GM10266 (cell line): ENCODE data around the gene NINJ2.

ENCODE experiments used
- DNase-seq: peaks from one replicate; pipeline ENCODE4 v3.0.0; 2012; ENCODE audit errors: extremely low spot score
- TF ChIP-seq, protein P1 (sequence below): IDR thresholded peaks from 2 replicates; pipeline ENCODE4 v1.5.1; 2012; ENCODE audit warnings: mild to moderate bottlenecking, low read depth; ENCODE audit not compliant: control insufficient read depth, insufficient read depth; ENCODE audit errors: missing control alignments

The NINJ2 gene

DNA sequence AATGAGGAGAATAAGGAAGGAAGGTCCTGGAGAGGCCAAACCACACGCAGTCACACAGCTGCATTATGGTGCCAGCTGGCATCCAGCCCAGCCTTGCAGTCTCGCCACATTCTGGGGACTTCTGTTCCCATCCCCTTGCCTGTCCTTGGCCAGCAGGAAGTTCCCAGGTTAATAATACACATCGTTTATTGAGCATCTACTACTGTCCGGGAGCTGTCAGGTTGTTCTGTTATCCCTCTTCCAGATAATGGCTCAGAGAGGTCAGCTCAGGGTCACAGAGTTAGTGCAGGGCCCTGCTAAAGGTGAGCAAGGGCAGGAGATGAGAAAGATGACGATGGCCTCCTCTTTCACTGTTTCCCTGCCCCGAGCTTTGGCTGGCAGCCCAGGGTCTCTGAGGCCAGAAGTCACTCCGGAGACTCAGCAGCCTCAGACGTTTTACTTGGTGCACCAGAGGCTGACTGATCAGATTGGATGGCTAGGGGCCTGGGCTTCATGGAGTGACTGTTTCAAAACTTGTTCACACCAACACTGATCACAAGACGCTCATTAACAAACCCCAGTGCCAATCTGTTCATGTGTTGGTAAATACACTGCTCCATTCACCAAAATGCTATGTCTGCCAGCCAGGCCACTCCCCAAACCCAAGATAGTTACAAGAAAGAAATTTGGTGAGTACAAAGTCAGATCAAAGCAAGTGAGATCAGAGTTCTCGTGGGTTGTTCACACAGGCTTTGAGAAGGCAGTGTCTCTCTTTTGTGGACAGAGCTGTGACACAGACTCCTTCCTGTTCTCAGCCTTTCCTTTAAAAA, 124.3 kb downstream of the NINJ2 start:
- no peak for DNase-seq
- TF ChIP-seq, protein P1, sequence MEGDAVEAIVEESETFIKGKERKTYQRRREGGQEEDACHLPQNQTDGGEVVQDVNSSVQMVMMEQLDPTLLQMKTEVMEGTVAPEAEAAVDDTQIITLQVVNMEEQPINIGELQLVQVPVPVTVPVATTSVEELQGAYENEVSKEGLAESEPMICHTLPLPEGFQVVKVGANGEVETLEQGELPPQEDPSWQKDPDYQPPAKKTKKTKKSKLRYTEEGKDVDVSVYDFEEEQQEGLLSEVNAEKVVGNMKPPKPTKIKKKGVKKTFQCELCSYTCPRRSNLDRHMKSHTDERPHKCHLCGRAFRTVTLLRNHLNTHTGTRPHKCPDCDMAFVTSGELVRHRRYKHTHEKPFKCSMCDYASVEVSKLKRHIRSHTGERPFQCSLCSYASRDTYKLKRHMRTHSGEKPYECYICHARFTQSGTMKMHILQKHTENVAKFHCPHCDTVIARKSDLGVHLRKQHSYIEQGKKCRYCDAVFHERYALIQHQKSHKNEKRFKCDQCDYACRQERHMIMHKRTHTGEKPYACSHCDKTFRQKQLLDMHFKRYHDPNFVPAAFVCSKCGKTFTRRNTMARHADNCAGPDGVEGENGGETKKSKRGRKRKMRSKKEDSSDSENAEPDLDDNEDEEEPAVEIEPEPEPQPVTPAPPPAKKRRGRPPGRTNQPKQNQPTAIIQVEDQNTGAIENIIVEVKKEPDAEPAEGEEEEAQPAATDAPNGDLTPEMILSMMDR = no peak

DNA sequence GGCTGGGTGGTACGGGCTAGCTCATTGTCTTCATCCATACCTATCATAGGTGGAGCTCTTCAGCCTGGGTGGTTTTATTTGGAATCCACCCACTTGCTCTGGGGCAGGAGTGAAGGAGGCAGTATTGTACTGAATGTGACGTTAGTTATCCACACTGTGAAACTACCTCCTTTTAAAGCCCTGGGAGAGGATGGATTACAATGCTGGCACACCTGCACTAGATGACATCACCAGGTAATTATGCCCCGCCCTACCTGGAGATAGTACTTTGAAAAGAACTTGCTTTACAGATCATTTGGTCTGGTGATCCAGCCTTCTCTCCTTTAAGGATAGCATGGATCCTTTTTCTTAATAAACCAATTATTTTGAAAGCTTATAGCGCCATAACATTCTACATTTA, 125.5 kb downstream of the NINJ2 start:
- TF ChIP-seq, protein P1 = no peak
- DNase-seq = no peak

DNA sequence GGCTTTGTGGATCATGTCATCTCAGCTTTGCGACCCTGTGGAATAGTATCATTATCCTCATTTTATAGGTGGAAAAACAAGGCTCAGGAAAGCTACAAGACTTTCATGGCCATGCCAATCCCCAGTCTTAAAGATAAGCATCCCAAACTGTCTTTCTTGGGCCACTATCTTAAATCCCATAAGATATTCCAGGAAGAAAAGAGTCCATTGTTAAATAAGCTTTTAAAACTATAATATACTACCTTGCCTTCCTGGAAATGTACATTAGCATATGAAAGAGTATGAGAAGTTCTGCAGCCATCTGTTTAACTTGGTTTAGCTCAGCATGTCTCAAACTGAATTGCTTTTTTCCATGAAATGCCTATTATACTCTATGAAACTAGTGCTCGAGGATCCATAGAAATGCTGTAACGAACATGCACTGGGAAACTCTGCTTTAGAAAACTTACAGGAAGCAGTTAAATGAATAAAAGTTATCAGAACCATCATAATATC, 126.4 kb downstream of the NINJ2 start:
- DNase-seq = no peak
- TF ChIP-seq, protein P1 = no peak

DNA sequence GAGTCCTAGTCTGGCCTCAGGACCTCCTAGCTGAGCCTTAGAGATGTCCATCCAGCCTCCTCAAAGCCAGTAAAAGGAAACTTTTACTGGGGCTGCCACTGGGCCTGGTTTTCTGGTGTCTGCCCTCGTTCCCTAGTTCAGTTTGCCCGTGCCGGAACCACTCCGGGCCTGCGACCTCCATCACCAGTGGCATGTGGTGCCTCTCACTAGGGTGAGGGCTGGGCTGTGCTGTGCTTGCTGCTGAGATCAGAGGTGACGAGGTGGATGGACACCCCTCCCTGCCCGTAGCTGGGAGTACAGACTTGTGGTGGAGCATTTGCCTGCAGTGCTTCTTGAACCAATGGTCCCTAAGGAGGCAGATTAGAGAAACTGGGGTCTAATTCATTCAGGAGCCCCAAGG, 127.8 kb downstream of the NINJ2 start:
- DNase-seq = no peak
- TF ChIP-seq, protein P1 = no peak

DNA sequence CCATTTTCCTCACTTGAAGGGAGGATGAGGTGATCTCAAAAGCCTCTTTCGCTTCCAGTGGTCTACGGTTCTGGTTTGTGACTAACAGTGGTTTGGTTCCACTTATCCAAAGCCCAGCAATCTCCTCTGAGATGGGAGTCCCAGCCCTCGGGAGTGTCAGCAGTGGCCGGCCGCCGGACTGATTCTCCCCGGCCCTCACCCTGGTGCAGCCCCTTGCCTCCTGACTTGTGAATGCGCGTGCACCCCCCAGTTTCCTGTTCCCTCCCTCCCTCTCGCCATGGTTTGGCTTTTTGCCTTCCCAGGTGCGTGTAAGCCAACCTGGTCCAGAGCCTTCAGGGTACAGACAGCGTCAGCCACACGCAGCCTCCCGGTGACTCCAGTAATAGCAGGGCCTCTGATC, 129.0 kb downstream of the NINJ2 start:
- TF ChIP-seq, protein P1 = no peak
- no peak for DNase-seq

DNA sequence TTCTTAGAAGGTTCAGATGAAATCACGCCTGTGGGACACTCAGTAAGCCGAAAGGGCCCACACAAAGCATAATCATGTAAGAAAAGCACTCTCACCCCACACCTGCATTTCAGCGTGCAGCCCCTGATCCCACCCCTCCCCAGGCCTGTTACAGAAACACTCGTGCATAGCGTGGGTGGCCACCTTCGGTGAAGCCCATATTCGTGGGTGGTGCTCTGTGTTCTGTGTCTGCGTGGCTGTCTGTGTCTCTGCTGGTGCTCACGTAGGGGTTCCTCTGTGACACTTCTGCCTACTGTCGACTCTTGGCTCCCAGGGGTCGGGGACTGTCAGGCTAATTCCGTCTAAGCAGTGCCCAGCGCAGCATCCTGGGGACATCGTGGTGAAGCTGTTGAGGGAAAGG, 129.5 kb downstream of the NINJ2 start:
- TF ChIP-seq, protein P1 = no peak
- DNase-seq = no peak

DNA sequence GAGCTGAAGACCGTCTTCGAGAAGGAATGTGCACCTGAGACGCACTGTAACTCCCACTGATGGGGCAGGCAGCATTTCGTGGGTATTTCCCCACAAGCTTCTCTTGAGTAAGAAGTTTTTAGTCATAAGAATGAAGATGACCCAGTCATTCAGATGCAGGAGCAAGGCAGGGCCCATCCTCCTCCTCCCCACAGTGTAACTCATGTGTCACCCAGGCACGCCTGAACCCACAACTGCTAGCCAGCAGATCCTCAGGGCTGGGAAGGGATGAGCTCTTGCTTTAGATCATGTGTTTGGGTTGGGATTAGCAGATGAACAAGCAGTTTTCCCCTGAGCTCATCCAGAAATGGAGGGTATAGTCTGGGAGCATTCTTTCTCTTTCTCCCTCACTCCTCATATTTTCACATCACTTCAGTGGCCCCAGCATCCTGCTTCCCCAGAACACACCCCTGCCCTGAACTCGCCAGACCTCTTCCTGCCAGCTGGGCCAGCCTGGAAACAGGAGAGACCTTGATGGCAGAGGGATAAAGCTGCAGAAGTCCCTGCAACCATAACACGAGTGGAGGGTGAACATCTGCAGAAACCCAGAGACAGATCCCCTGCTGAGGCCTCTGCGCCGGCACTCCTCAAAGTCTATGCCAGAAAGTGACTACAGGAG, 130.2 kb downstream of the NINJ2 start:
- DNase-seq = no peak
- TF ChIP-seq, protein P1 = no peak
